Hepatocyte (in vitro differentiated cells): Measurements from ENCODE around the gene CD7. TPM values are rescaled to one million over a fixed set of nuclear protein-coding genes. Genes with fewer than 3 reads are reported as not detected.

Source experiments
- DNase-seq: peaks from one replicate; pipeline ENCODE4 v3.0.0-alpha.2; 2016; ENCODE audit warnings: low spot score
- H2AFZ ChIP-seq: fragments of 200-600 bp; sonication (generic); 2 replicates; pipeline ENCODE4 v1.6.0; 2016; ENCODE audit warnings: antibody characterized with exemption, mild to moderate bottlenecking
- H3K27ac ChIP-seq: fragments of 200-600 bp; sonication (generic); 2 replicates; pipeline ENCODE4 v1.5.1; 2016; ENCODE audit warnings: mild to moderate bottlenecking
- H3K27me3 ChIP-seq: fragments of 200-600 bp; sonication (generic); 2 replicates; pipeline ENCODE4 v1.6.1; 2016
- H3K36me3 ChIP-seq: fragments of 200-600 bp; sonication (generic); replicated peaks from 2 replicates; pipeline ENCODE4 v1.5.1; 2016; ENCODE audit warnings: low read depth; ENCODE audit not compliant: insufficient read depth
- H3K4me1 ChIP-seq: fragments of 200-600 bp; sonication (generic); 2 replicates; pipeline ENCODE4 v1.5.1; 2016; ENCODE audit warnings: mild to moderate bottlenecking, moderate library complexity; ENCODE audit not compliant: insufficient read depth
- H3K4me2 ChIP-seq: fragments of 200-600 bp; sonication (generic); 2 replicates; pipeline ENCODE4 v1.6.0; 2016
- H3K4me3 ChIP-seq: fragments of 200-600 bp; sonication (generic); 2 replicates; pipeline ENCODE4 v1.5.1; 2016; ENCODE audit warnings: mild to moderate bottlenecking
- H3K79me2 ChIP-seq: fragments of 200-600 bp; sonication (generic); 2 replicates; pipeline ENCODE4 v1.6.0; 2017; ENCODE audit warnings: mild to moderate bottlenecking
- H3K9me2 ChIP-seq: fragments of 200-600 bp; sonication (generic); replicated peaks from 2 replicates; pipeline ENCODE4 v1.6.0; 2017; ENCODE audit warnings: mild to moderate bottlenecking; ENCODE audit not compliant: insufficient read depth
- H3K9me3 ChIP-seq: fragments of 200-600 bp; sonication (generic); 2 replicates; pipeline ENCODE4 v1.5.1; 2016; ENCODE audit warnings: low read depth, mild to moderate bottlenecking
- H4K20me1 ChIP-seq: fragments of 200-600 bp; sonication (generic); 2 replicates; pipeline ENCODE4 v1.6.0; 2016; ENCODE audit warnings: mild to moderate bottlenecking; ENCODE audit not compliant: insufficient read depth, poor library complexity, severe bottlenecking
- CTCF ChIP-seq: fragments of 200-600 bp; sonication (generic); IDR thresholded peaks from 2 replicates; pipeline ENCODE4 v1.5.1; 2016; ENCODE audit warnings: antibody characterized with exemption, mild to moderate bottlenecking; ENCODE audit not compliant: poor library complexity
- EZH2 ChIP-seq: fragments of 200-600 bp; sonication (generic); IDR thresholded peaks from 2 replicates; pipeline ENCODE4 v1.6.1; 2016; ENCODE audit warnings: antibody characterized with exemption, mild to moderate bottlenecking, borderline replicate concordance
- EZH2phosphoT487 ChIP-seq: fragments of 200-600 bp; sonication (generic); IDR thresholded peaks from one replicate; pipeline ENCODE4 v1.6.1; 2018; ENCODE audit warnings: antibody characterized with exemption, mild to moderate bottlenecking, low read depth, moderate library complexity; ENCODE audit not compliant: unreplicated experiment, severe bottlenecking
- WGBS: methylation state at CpG from one replicate; pipeline ENCODE4 v1.1.6; 2016; ENCODE audit warnings: low lambda C conversion rate; ENCODE audit errors: missing lambda C conversion rate; 5-methylcytosine and 5-hydroxymethylcytosine counted together
- polyA plus RNA-seq: library from polyadenylated mRNA; unstranded; fragments of >200 nt; fragmentation: Nextera tagmentation; extraction: Ambion mirVana; gene quantifications from 2 replicates; pipeline ENCODE4 v1.2.1, GENCODE V29; 2016
- total RNA-seq: library from RNA; depleted of rRNA; stranded (reverse); fragments of >200 nt; gene quantifications from 2 replicates; pipeline ENCODE4 v1.2.3, GENCODE V29; 2014

CD7 gene
- total and polyA plus RNA-seq, 2 experiments from 2014 or later = 1.8 to 7.0 TPM

GRCh38 chr17:82314012-82314726 lies 3.2 kb downstream of the CD7 start:
- Histone ChIP-seq H3K4me2 (no peak overlapping the region), H3K9me2 (no peaks in the 10 kb centered on the region), H3K4me3 (no peak overlapping the region), H2AFZ (no peak overlapping the region), H3K36me3 (no peaks in the 10 kb centered on the region), H3K27ac (no peak overlapping the region), H3K9me3 (no peaks in the 10 kb centered on the region), H3K4me1 (peaks cover 13% of the 10 kb centered on the region), H4K20me1 (no peaks in the 10 kb centered on the region), H3K27me3 (no peaks in the 10 kb centered on the region), H3K79me2 (no peaks in the 10 kb centered on the region)
- TF ChIP-seq EZH2 (no peak), CTCF (no peak), EZH2phosphoT487 (no peak)
- 88% methylated on average over 24 of the region's 27 CpGs for WGBS
- DNase-seq = no peak

- 88% methylated on average over 28 of the region's 28 CpGs for WGBS
- no peaks in the 10 kb centered on the region for H4K20me1 ChIP-seq
- no peaks in the 10 kb centered on the region for H3K9me3 ChIP-seq
- no peaks in the 10 kb centered on the region for H3K36me3 ChIP-seq
- no peak overlapping the region for H3K27ac ChIP-seq
- TF ChIP-seq EZH2phosphoT487 = no peak
- no peak for TF ChIP-seq EZH2
- no peak for TF ChIP-seq CTCF
- no peak overlapping the region for H3K4me3 ChIP-seq
- no peaks in the 10 kb centered on the region for H3K79me2 ChIP-seq
- H2AFZ ChIP-seq = no peak overlapping the region
- no peak for DNase-seq
- H3K27me3 ChIP-seq = no peaks in the 10 kb centered on the region
- no peak overlapping the region for H3K4me2 ChIP-seq
- no peaks in the 10 kb centered on the region for H3K9me2 ChIP-seq
- H3K4me1 ChIP-seq = peaks cover 13% of the 10 kb centered on the region
Observed at GRCh38 chr17:82313195-82314011, 4.0 kb downstream of the CD7 start.

GRCh38 chr17:82311971-82312370 lies 5.4 kb downstream of the CD7 start:
- no peak overlapping the region for H2AFZ ChIP-seq
- no peak overlapping the region for H3K27ac ChIP-seq
- H3K4me3 ChIP-seq = no peak overlapping the region
- H3K9me3 ChIP-seq = no peaks in the 10 kb centered on the region
- H4K20me1 ChIP-seq = no peaks in the 10 kb centered on the region
- H3K36me3 ChIP-seq = no peaks in the 10 kb centered on the region
- H3K4me1 ChIP-seq = peaks cover 13% of the 10 kb centered on the region
- no peaks in the 10 kb centered on the region for H3K27me3 ChIP-seq
- no peak overlapping the region for H3K4me2 ChIP-seq
- DNase-seq = no peak
- TF ChIP-seq EZH2 (no peak), CTCF (no peak), EZH2phosphoT487 (no peak)
- no peaks in the 10 kb centered on the region for H3K9me2 ChIP-seq
- no peaks in the 10 kb centered on the region for H3K79me2 ChIP-seq
- 95% methylated on average over 13 of the region's 13 CpGs for WGBS
